Kidney (tissue), 14 donors: Measurements from ENCODE around the gene CNOT1. TPM values are rescaled to one million over a fixed set of nuclear protein-coding genes. Genes with fewer than 3 reads are reported as not detected.

Experiments
- DNase-seq, 5 donors: peaks; one replicate each; pipeline ENCODE4 v3.0.0-alpha.2; 2013 to 2020
- FAIRE-seq: peaks from 2 replicates; lab custom pipeline; 2012; peaks lifted over from hg19 to GRCh38; lab: Jason Lieb, UNC
- H3K27ac ChIP-seq, 2 donors: one replicate each; pipeline ENCODE4 v1.7.0; 2013; ENCODE audit warnings: low read depth in 2 of 2, low read length in 2 of 2, inconsistent platforms in 1 of 2
- H3K27me3 ChIP-seq: one replicate; pipeline ENCODE4 v1.7.1; 2013; ENCODE audit warnings: low read length, inconsistent platforms; ENCODE audit not compliant: control insufficient read depth, insufficient read depth
- H3K36me3 ChIP-seq, 3 donors: one replicate each; pipeline versions ENCODE4 v1.7.0 to v1.7.1; 2013; ENCODE audit warnings: low read length in 3 of 3, control low read depth in 1 of 3, inconsistent platforms in 1 of 3; ENCODE audit not compliant: insufficient read depth in 3 of 3, control insufficient read depth in 2 of 3
- H3K4me1 ChIP-seq, 3 donors: one replicate each; pipeline versions ENCODE4 v1.7.0 to v1.7.1; 2013; ENCODE audit warnings: low read length in 3 of 3, inconsistent platforms in 1 of 3, low read depth in 1 of 3; ENCODE audit not compliant: control insufficient read depth in 2 of 3, insufficient read depth in 2 of 3
- H3K4me3 ChIP-seq, 3 donors: one replicate each; pipeline versions ENCODE4 v1.7.0 to v1.8.1; 2013; ENCODE audit warnings: low read length in 3 of 3, control low read depth in 1 of 3, inconsistent platforms in 1 of 3
- H3K9ac ChIP-seq, 3 donors: one replicate each; pipeline versions ENCODE4 v1.7.0 to v1.7.1; 2013; ENCODE audit warnings: low read length in 3 of 3, control low read depth in 1 of 3, inconsistent platforms in 1 of 3
- H3K9me3 ChIP-seq, 3 donors: one replicate each; pipeline versions ENCODE4 v1.7.0 to v1.7.1; 2013; ENCODE audit warnings: low read length in 3 of 3, control low read depth in 1 of 3, inconsistent platforms in 1 of 3; ENCODE audit not compliant: control insufficient read depth in 2 of 3, insufficient read depth in 1 of 3
- CTCF ChIP-seq: IDR thresholded peaks from 3 replicates; pipeline ENCODE4 v1.5.1; 2012; ENCODE audit warnings: mild to moderate bottlenecking, moderate library complexity, borderline replicate concordance; ENCODE audit not compliant: insufficient read depth; ENCODE audit errors: extremely low read depth
- intact Hi-C: fragments of 100-400 bp; cut with DNase I; formaldehyde crosslinking; loops from one replicate; pipeline ENCODE4 v1.11.1; 2022
- polyA plus RNA-seq: library from polyadenylated mRNA; stranded (reverse); fragments of 350-450 nt; fragmentation: Illumina TruSeq; extraction: RNeasy Lipid Tissue Mini Kit (QIAGEN cat#74804); gene quantifications from one replicate; pipeline ENCODE4 v1.2.3, GENCODE V29; 2014; ENCODE audit warnings: low read depth, low replicate concordance; ENCODE audit not compliant: insufficient read depth
- total RNA-seq: library from RNA; stranded (reverse); fragmentation: NEBNext Ultra II Directional; extraction: Animal tissue kit (Norgen Biotek cat#: 25700); gene quantifications from one replicate; pipeline ENCODE4 v1.2.1, GENCODE V29; 2021
- donor health status: control.
- donor health status: control.
- donor health status: control.
- donor health status: control.
- donor health status: control.
- donor health status: DM: yes; HTN: yes; CAD: no.
- donor health status: Normal renal cell carcinoma (clear cell type).

Gene CNOT1
- total and polyA plus RNA-seq, 2 donors from 2014 or later = 54.8 to 147 TPM

GRCh38 chr16:58510097-58510775 lies 119.4 kb downstream of the CNOT1 start:
- Histone ChIP-seq H3K4me3 (no peak overlapping the region), H3K36me3 (no peaks in the 10 kb centered on the region), H3K4me1 (peaks cover 0 to 4% (median 0%) of the 10 kb centered on the region in 3 donors), H3K27ac (no peak overlapping the region), H3K27me3 (no peaks in the 10 kb centered on the region), H3K9me3 (no peaks in the 10 kb centered on the region), H3K9ac (no peak overlapping the region)
- TF ChIP-seq CTCF = no peak
- DNase-seq = peak in 2 of 5 donors; percentile 54 to 73
- intact Hi-C loops = no loop called here
- FAIRE-seq = no peak

GRCh38 chr16:58509256-58510096 lies 120.2 kb downstream of the CNOT1 start:
- intact Hi-C loops = no loop called here
- no peaks in the 10 kb centered on the region for H3K9me3 ChIP-seq
- no peak overlapping the region for H3K4me3 ChIP-seq
- FAIRE-seq (no peak), DNase-seq (peak in 1 of 5 donors; percentile 42)
- no peak for TF ChIP-seq CTCF
- H3K36me3 ChIP-seq = no peaks in the 10 kb centered on the region
- no peak overlapping the region for H3K9ac ChIP-seq
- H3K27ac ChIP-seq = no peak overlapping the region
- no peaks in the 10 kb centered on the region for H3K4me1 ChIP-seq
- no peaks in the 10 kb centered on the region for H3K27me3 ChIP-seq

GRCh38 chr16:58508671-58509251 lies 120.9 kb downstream of the CNOT1 start:
- no peak for TF ChIP-seq CTCF
- DNase-seq = peak in 1 of 5 donors; percentile 54
- Histone ChIP-seq H3K9ac (no peak overlapping the region), H3K36me3 (no peaks in the 10 kb centered on the region), H3K27me3 (no peaks in the 10 kb centered on the region), H3K27ac (no peak overlapping the region), H3K4me1 (no peaks in the 10 kb centered on the region), H3K4me3 (no peak overlapping the region), H3K9me3 (no peaks in the 10 kb centered on the region)
- intact Hi-C loops = no loop called here
- no peak for FAIRE-seq
